ENCODE measurements around the gene ITPK1.

ITPK1 gene

GRCh38 chr14:92985521-92985920 is 130.2 kb downstream of the ITPK1 start:
- no peak for DNase-seq

GRCh38 chr14:92984896-92985295 is 130.8 kb downstream of the ITPK1 start:
- no peak for DNase-seq

GRCh38 chr14:92984082-92984788 is 131.5 kb downstream of the ITPK1 start:
- DNase-seq, result no peak

- no peak for DNase-seq
These were observed 132.8 kb downstream of the ITPK1 start for GRCh38 chr14:92982956-92983355.

- DNase-seq, result no peak
These were observed 134.0 kb downstream of the ITPK1 start for GRCh38 chr14:92981726-92982125.

- DNase-seq, result no peak
These were observed 134.9 kb downstream of the ITPK1 start for GRCh38 chr14:92980866-92981265.

GRCh38 chr14:92978229-92979021 is 137.3 kb downstream of the ITPK1 start:
- peak; percentile 26 for DNase-seq

GRCh38 chr14:92976268-92976667 is 139.5 kb downstream of the ITPK1 start:
- DNase-seq, result no peak

GRCh38 chr14:92974541-92975345 is 141.0 kb downstream of the ITPK1 start:
- no peak for DNase-seq

GRCh38 chr14:92973798-92974372 is 141.8 kb downstream of the ITPK1 start:
- no peak for DNase-seq

- peak; percentile 5 for DNase-seq
These were observed 142.4 kb downstream of the ITPK1 start for GRCh38 chr14:92973261-92973797.

- no peak for DNase-seq
These were observed 144.0 kb downstream of the ITPK1 start for GRCh38 chr14:92971601-92972180.

GRCh38 chr14:92970271-92970670 is 145.5 kb downstream of the ITPK1 start:
- no peak for DNase-seq

GRCh38 chr14:92969871-92970270 is 145.9 kb downstream of the ITPK1 start:
- no peak for DNase-seq

GRCh38 chr14:92969430-92969829 is 146.3 kb downstream of the ITPK1 start:
- DNase-seq, result no peak

GRCh38 chr14:92968291-92969020 is 147.3 kb downstream of the ITPK1 start:
- no peak for DNase-seq

- DNase-seq, result no peak
These were observed 148.3 kb downstream of the ITPK1 start for GRCh38 chr14:92967346-92967926.

- peak; percentile 76 for DNase-seq
These were observed 150.4 kb downstream of the ITPK1 start for GRCh38 chr14:92965281-92965680.

GRCh38 chr14:92964124-92965109 is 151.3 kb downstream of the ITPK1 start:
- DNase-seq, result no peak

Data from MV-4-11 (cell line).